GM21390 (cell line): Measurements from ENCODE around the gene LTB.
A peak's percentile ranks its signal among the peaks of the same experiment; 100 is the strongest.
"Not testable (repeated sequence)": the region's sequence is repeated elsewhere in the genome, so short reads cannot be mapped to it uniquely, and the experiment has no call there.

Experiments used
- ATAC-seq: cut with Tn5 transposase; IDR thresholded peaks from one replicate; pipeline ENCODE4 v1.9.1; 2021; ENCODE audit not compliant: unreplicated experiment

LTB gene

DNA sequence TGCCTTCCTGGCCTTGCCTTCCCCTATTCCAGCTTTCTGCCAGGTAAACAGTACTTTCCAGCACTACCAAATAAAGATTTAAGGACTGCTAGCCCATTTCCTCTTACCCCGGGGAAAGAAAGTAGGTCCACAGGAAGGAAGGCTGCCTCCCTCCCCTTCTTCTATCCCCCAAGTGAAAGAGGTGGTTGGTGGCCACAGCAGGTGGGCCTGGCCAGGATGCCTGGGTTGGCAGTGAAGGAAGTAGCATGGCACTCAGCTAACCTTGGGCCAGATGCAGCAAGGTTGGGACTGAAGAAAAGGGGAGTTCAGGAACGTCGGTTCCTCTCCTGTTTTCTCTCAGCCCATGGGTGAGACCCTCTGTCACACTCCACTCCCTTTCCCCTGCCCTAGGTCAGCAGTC is 25.9 kb downstream of the LTB start:
- no peak for ATAC-seq

DNA sequence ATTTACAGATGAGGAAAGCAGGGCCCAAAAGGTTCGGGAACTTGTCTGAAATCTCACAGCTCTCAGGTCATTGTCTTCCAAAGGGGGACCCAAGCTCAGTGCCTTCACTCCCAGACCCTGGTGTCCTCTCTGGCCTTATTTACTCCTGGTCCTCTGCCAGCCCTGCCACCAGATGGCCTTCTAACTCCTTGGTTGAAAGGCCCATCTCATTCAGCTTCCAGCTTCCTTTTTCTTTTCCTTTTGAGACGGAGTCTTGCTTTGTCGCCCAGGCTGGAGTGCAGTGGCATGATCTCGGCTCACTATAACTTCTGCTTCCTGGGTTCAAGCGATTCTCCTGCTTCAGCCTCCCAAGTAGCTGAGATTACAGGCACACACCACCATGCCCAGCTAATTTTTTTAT is 30.9 kb downstream of the LTB start:
- not testable (repeated sequence) for ATAC-seq

DNA sequence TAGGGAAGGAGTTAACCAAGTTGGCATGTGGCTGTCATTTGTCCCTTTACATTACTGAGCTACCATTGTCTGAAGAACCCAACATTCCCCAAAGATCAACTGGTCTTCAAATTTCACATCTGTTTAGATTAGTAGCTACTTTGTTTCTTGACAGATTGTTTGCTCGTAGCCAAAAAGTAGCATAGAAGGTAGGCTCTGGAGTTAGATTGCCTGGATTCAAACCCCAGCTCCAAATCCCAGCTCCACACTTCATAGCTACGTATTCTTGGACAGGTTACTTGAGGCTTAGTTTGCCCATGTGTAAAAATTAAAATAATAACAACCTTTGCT is 33.7 kb downstream of the LTB start:
- no peak for ATAC-seq

DNA sequence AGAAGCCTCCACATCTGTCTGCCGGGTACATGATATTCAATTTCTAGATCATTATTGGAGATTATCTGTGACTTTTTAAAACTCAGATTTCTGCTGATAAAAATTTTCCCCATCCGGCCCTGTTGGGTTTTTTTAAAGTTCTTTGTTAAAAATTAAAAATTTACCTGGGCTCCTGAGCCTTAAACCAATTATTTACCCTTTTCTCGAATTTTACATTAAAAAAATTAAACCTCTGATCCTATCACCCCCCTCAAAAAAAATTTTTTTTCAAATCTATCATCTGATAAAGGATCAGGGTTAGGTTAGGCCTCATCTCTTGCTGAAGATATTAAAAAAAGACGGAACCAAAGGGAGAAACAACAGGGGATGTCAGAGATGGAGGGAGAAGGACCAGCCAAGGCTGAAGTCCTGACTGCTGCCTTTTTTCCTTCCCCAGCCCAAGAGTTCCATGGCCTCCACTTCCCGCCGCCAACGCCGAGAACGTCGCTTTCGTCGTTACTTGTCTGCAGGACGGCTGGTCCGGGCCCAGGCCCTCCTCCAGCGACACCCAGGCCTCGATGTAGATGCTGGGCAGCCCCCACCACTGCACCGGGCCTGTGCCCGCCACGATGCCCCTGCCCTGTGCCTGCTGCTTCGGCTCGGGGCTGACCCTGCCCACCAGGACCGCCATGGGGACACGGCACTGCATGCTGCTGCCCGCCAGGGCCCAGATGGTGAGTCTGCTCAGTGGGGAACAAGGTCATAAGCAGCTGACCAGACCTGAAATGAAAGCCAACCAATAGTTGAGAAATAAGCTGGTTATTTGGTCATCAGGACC is 34.3 kb downstream of the LTB start:
- ATAC-seq, result no peak

DNA sequence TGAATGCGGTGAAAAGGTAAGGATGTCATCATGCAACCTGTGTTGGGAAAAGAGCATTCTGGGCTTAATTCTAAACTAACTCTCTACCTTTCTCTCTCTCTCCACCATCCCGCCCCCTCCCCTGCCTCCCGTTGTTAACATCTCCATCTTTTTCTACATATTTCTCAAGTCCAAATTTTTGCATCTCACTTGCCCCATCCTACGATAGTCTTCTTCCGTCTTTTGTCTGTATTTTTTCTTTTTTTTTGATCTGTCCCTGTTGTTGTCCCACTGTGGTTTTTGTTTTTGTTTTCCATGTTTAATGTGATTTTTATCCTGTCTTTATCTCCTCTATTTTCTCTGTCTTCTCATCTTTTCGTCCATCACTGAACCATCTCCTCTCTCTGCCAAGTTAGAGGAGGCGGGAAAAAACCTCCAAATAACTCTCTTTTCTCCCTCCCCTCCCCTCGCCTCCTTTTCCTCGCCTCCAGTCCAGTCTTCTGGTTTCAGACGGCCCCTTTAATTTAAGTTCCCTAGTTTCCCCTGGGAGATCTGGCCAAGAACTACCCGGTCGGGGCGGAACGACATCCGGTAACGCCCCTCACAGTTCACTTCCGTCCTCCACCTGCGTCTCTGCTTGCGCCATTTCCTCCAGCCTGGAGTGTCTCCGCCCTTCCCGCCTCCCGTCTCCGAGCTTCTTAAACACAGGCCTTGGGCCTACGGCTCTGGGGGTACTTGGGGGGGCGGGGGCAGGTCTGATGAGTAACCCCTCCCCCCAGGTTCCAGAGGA is 35.1 kb downstream of the LTB start, which contains the start of gene NFKBIL1:
Gene NFKBIL1 (plus strand): TSS at position 651 of the 769 bp plus-strand sequence. CDS start 87 bp downstream, at position 738.
- no peak for ATAC-seq

DNA sequence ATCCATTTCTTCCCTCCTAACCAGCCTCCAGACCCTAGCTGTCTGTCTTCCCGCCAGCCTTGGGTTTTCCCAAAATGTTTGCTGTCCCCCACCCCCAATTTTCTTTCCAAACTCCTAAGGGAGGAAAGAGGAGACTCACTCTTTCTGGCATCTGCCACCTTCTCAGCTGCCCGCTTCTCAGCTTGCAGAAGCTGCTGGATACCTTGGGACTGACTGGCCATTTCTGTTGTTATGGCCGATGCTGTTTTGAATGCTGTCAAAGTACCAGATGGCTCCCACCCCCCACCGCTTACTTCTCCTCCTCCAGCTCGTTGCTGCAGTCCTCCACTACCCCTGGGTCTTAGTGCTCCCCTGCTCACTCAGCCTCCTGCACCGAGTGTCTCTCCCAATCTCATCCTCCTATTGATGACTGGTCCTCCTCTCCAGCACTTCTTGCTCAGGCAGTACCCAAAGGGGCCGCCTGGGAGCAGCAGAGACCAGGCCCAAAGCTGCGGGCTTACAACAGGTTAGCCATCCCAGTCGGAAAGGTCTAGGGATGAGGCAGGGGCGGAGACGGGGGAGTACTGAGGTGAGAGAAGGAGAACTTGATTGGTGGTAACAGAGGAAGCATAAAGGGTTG is 35.8 kb downstream of the LTB start, which contains the start of gene ATP6V1G2:
Gene ATP6V1G2 (minus strand): TSS at position 270 of the 619 bp plus-strand sequence. CDS start 49 bp downstream, at position 221.
- peak; percentile 43 for ATAC-seq

DNA sequence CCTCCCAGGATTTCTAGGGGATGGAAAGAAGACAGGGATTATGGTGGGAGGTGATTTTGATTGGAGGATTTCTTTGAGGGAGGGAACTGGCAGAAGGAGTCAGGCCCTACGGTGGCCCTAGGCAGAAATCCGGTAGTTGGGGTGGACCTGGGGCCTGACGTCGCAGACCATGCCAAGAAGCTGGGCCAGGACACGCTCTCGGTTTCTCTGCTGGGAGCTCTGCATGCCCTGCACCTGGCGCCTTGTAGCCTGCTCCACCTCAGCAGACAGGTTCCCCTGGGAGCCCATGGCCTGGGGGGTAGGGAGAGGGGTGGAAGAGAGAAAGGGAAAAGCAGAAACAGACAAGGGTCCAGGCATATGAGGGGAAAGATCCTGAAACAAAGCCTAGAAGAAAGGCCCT is 36.9 kb downstream of the LTB start:
- ATAC-seq, result no peak

DNA sequence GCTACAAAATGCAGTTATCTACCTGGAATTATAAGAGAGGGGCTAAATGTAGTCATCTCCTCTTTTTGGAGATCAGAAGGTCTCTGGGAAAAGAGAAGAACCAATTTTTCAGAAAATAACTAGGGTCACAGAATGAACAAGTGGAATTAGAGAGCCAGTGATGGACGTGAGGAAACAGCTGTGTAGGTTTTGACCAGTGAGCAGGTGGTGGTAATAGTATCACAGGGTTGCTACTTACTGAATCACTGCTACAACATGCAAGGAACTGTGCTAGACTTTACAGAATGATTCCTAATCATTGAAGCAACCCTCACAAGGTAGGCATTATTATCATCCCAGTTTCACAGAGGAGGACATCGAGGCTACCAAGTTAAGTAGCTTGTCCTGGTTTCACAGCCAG is 37.5 kb downstream of the LTB start:
- ATAC-seq, result no peak

DNA sequence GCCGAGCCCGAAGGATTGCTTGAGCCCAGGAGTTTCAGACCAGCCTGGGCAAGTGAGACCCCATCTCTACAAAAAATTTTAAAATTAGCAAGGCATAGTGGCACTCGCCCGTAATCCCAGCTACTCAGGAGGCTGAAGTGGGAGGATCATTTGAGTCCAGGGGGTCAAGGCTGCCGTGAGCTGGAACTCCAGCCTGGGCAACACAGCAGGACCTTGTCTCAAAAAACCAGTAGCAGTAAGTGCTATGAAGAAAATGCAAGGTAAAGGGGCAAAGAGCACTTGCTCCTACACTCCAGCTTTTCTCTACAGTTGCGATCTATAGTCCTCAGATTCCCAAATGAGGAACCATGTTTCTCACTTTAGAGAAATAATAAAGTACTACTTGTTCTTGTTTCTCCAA is 38.6 kb downstream of the LTB start:
- ATAC-seq, result no peak

DNA sequence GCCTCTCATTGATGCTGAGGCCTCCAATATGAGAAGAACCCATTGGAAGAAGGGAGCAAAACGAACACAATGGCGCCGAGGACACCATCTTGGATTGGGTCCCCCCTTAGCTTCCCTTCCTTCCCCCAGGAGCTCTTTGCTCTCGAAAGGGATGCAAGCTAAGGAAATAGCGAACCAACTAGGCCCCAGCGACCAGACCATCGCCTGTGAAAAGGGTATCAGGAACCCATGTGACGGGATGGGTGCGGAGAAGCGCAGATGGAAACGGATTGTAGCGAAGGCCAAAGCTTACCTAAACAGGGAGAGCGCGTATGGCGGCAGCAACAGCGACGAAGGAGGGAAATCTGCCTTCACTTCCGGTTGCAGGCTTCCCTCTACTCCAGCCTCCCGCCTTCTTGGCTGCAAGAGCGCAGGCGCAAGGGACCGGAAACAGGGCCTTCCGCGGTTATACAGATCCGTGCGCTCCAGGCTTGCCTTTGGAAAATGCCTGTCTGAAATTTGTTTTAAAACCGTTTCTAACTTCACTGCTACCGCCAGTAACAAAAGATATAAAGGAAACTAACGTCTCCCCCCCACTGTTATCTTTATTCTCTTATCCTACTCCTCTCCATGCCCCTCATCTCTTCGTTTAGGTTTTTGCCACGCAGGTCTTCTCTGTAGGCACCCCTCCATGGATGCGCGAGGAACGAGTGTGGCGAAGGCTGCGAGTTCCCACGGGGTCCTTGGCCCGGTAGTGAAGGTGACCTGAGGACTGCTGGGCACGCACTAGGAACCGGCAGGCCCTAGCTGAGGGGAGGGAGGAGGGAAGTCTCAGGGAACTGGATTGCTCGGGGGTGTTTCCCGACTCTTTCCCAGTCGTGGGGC is 40.3 kb downstream of the LTB start, which contains the start of gene DDX39B:
Gene DDX39B (minus strand): TSS at position 346 of the 864 bp plus-strand sequence. CDS start 1,471 bp downstream, outside the sequence.
- peak; percentile 62 for ATAC-seq

DNA sequence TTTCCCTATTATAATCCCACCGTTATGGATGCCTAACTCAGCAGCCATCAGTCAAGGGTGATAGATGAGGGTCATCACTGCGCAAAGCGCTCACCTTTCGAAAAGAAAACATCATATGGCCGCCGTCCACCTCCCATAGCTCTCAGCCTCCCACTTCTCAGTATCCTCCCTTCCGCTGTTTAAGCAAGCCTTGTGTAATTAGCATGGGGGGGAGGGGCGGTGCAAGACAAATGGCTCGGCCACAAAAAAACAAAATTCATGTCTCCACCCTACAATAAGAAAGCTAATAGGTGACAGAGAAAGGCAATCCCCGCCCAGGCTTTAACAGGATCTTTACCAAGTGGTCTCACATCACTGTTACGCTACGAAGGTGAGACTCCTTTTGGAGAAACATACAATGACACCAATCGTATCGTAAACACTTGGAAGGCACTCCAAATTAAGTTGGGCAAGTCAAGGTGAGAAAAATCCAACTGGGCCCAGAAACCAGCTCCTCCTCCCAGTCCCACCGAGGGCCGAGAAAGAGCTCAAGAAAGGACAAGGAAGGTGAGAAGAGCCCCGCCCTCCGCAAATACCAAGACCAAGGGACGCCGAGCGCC is 41.1 kb downstream of the LTB start:
- no peak for ATAC-seq

DNA sequence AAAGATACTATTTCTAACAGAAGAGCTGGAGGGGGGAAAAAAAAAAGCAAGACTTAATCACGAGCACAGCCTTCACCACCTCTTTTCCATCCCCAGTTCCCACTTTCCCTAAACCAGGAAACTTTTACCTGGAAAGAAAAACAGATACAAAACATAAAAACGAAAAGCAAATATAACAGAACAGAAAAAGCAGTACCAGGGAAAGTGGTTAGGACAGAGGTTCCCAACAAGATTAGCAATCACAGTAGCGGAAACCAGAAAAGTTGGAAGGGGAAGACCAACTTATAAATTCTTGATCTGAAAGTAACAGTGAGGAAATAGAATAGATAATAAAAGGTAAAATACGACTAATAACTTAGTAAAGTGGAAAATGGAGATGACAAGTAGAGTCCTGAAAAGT is 41.6 kb downstream of the LTB start:
- ATAC-seq, result no peak

DNA sequence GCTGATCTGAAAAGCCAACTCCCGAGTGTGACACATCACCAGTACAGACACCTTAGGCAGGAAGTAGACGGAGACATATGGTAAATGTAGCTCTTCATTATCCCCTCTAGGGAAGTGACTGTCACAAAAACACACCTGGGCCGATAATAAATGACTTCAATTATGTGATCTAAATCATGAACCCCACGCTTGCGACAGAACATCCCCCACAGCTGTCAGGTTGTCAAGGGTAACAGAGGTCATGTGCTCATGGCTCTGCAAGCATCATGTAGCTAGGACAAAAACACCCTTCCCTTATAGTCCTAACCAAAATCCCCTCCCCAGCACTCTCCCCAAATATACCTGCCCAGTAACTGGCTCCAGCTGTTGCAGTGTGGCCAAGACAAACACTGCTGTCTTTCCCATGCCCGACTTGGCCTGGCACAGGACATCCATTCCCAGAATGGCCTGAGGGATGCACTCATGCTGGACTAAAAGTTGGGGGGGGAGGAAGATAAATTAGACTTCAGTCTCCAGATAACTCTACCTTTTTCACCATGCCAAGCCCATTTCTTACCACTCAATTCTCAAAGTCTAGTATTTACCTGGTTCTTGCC is 43.3 kb downstream of the LTB start:
- no peak for ATAC-seq

DNA sequence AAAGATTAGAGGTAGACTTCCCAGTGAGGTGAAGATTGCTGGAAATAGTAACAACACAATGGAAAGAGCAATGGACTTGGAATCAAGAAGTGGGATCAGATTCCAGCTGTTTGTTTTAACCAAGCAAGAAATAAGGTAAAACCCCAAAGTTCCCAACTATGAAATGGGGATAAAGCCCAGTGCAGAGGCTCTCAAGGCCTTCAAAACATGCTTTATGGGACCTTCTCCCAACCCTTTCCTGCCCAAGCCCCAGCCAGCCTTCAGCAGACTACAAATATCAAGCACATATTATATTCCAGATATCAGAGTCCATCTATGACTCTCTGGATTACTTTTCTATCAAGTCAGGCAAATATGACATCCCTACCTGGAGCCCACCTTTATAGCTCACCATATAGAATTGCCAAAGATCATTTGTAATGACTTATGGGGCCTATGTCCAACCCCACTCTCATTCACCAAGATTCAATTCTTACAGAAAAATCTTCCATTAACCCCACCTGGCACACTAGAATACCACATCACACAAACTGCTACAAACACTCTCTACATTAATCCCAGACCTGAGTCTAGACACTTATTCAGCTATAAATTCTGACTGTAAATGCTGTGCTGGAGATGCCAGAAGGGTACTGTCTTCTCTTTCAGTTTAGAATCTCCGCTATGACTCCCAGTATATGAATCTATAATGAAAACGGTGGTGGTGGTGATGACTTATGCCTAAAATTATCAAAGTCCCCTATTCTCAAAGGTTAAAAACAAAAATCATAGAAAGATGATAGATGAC is 46.5 kb downstream of the LTB start:
- no peak for ATAC-seq

DNA sequence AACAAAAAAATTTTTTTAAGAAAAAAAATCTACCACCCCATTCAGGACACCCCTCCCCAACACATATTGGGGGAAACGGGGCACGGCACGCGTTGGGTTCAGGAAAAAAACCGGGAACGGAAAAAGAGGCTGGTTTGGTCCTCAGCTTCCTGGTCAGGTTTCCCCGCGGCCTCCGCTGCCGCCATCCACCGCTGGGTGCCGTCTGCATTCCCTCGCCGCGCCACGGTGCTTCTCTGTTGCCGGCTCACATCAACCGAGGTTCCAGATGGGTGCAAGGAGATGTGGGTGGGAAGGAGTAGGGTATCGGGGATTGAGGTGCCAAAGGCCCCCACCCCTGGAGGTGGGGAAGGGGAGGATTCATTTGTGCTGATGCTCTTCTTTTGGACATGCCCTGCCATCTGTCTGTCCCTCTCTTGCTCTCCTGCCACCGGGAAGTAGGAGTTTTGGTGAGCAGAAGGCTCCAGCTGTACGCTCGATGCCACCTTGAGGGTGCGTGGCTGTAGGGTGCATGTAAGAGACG is 47.6 kb downstream of the LTB start:
- ATAC-seq, result no peak

DNA sequence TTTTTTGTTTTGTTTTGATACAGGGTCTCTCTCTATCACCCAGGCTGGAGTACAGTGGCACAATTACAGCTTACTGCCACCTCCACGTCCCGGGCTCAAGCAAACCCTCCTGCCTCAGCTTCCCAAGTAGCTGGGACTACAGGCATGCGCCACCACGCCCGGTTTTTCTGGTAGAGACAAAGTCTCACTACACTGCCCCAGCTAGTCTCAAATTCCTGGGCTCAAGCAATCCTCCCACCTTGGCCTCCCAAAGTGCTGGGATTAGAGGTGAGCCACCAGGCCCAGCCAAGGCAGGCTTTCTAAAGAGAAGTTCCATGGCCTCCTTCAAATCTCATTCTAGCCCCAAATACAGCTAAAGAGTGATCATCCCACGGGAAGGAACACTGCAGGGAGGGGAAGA is 48.2 kb downstream of the LTB start:
- ATAC-seq, result no peak

DNA sequence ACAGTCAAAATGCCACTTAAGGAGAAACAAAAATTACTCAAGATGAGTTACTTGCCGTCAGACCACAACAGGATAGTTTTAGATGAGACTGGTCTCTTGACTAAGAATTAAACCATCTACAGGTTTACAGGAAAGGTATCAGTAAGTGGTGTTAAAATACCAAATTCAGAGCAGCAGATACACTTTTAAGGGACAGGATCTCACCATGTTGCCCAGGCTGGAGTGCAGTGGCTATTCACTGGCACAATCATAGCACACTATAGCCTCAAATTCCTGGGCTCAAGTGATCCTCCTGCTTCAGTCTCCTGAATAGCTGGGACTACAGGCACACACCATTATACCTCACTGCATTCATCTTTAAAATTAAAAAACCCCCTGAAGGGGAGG is 48.8 kb downstream of the LTB start:
- no peak for ATAC-seq

DNA sequence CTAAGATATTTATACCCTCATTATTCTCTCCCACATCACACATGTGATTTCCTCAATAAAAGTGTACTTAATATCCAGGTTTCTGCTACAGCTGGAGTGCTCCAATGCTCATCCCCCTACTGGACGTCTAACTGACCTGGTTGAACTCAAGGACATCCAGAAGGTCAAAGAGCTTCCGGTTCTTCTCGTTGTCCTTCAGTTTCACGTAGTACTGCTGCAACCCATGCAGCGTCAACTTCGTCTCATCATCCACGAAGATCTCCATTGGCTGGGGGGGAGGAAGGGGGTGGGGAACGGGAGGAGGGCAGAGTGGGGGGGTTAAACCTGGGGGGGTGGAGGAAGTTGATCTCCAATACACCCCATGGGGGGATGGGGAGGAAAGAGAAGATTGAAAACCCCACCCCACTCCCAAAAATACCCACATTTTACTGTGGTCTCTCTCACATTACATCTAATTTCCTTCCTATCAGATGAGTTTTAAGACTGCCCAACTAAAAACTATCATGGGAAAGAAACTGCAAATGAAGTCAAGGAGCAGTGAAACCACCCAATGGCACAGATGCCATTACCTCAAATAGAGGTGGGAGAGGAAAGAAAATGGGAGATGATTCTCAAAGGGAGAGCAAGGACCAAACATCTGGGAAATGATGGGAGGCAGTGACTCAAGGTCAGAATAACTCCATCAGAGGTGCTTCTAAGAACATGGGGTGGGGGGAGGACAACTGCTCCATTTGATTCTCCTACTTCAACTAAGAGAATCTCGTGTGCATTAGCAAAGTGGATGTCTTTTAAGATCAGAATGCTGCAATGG is 49.4 kb downstream of the LTB start:
- ATAC-seq, result no peak
